Fibroblast of skin of right biceps (primary cell): ENCODE results near the gene R3HDM1.
A peak's percentile ranks its signal among the peaks of the same experiment; 100 is the strongest.
"Not testable (repeated sequence)": the region's sequence is repeated elsewhere in the genome, so short reads cannot be mapped to it uniquely, and the experiment has no call there.

Source experiments
- DNase-seq: peaks from one replicate; pipeline ENCODE4 v3.0.0-alpha.2; 2013

R3HDM1 gene

DNA sequence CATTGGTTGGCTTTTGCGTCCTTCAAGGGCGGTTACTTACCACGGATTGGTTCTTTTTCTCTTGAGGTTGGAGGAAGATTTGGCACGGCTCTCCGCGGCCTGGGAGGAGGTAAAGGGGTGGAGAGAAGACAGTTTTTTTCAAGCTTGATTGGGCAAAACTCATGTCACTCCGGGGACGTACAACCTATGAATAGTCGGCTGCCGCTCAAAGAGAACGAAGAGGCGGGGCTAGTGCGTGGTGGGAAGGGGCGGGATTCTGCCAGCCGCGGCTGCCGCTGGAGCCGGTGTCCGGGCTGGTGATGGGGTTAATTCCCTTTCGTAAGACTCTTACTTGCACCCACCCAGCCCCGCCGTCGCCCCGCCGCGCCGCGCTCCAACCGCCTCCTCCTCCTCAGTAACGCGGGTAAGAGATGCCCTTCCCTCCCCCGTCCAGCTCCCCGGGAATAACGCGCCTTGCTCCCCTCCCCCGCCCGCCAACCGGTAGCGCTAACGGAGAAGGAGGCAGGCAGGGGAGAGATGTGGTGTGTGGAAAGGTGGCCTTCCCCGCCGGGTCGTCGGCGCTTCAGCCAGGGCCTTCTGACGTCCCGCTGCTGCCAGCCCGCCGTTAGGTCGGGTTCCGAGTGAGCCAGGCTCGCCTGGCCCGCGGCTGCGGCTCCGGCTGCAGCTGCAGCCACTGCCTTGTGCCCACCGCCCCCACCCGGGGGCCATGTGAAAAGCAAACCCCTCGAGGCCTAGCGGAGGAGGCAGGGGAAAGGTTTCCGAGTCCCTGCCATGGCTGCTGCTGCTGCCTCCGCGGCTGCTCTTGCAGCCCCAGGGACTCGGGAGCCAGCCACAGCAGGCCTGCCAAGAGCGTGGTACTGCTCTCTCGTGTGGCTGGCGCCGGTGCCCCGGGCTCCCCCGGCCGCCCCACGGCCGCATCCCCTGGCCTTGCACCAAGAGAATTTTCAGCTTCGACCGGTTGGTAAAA lies at the start of gene R3HDM1:
TSS of gene R3HDM1 (plus strand) at position 254 of the 967 bp plus-strand sequence. CDS start 73,362 bp downstream, outside the sequence.
- DNase-seq = peak; percentile 100

GRCh38 chr2:135485441-135485840 lies 45.8 kb upstream of the R3HDM1 start:
- no peak for DNase-seq

DNA sequence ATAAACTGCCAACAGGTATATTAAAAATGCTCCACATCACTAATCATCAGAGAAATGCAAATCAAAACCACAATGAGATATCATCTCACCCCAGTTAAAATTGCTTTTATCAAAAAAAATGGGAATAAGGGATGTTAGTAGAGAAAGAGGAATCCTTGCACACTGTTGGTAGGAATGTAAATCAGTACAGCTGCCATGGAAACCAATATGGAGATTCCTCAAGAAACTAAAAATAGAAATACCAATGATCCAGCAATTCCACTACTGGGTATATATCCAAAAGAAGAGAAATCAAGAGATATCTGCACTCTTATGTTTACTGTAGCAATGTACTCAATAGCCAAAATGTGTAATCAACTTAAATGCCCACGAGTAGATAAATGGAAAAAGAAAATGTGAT lies 40.9 kb upstream of the R3HDM1 start:
- DNase-seq = peak; percentile 60

GRCh38 chr2:135494503-135494902 lies 36.8 kb upstream of the R3HDM1 start:
- peak; percentile 2 for DNase-seq

GRCh38 chr2:135494917-135495316 lies 36.4 kb upstream of the R3HDM1 start:
- DNase-seq = no peak

DNA sequence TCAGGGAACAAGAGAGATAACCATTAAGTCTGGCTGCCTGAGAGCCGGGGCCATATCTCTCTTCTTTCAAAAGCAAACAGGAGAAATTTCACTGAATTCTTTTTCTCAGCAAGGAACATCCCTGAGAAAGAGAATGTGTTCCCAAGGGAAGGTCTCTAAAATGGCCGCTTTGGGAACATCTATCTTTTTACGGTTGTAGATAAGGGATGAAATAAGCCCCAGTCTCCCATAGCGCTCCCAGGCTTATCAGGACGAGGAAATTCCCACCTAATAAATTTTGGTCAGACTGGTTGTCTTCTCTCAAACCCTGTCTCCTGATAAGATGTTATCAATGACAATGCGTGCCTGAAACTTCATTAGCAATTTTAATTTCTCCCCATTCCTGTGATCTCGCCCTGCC lies 32.7 kb upstream of the R3HDM1 start:
- not testable (repeated sequence) for DNase-seq

DNA sequence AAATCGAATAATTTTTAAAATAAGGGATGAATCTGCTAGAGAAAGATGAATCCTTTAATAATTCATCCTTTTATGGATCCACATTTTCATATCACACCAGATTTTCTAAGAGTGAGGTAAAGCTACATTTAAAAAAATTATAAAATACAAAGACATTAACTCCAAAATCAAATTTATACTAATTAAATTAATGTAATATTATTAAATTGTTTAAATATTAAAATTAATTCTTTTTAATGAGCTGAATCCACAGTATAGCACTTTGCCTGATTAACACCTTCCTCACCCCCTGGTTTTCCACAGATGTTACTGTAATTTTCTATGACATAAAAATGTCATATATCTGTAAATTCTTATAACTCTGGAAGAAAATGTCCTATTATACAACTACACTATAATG lies 26.5 kb upstream of the R3HDM1 start:
- DNase-seq = no peak

GRCh38 chr2:135510577-135510976 lies 20.7 kb upstream of the R3HDM1 start:
- DNase-seq = no peak

DNA sequence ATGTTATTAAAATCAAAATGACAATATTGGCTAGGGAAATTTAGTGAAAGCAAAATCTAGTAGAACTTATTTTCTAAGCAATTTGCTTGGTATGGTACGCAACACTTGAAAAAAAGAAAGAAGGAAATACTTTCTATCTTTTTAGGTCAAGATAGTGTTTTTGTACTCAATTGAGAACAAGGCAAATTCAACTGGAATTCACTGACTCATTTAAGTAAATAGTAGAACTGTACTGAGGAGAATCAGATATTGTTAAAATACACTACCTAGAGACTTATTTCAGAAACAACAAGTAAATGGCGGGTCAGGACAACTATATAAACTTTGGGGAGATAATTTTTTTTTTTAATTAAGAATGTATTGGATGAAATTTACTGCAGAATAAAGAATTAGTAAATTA lies 19.2 kb upstream of the R3HDM1 start:
- DNase-seq = no peak

- no peak for DNase-seq
Observed at GRCh38 chr2:135525786-135526185, 5.5 kb upstream of the R3HDM1 start.

GRCh38 chr2:135528006-135528405 lies 3.3 kb upstream of the R3HDM1 start:
- no peak for DNase-seq

DNA sequence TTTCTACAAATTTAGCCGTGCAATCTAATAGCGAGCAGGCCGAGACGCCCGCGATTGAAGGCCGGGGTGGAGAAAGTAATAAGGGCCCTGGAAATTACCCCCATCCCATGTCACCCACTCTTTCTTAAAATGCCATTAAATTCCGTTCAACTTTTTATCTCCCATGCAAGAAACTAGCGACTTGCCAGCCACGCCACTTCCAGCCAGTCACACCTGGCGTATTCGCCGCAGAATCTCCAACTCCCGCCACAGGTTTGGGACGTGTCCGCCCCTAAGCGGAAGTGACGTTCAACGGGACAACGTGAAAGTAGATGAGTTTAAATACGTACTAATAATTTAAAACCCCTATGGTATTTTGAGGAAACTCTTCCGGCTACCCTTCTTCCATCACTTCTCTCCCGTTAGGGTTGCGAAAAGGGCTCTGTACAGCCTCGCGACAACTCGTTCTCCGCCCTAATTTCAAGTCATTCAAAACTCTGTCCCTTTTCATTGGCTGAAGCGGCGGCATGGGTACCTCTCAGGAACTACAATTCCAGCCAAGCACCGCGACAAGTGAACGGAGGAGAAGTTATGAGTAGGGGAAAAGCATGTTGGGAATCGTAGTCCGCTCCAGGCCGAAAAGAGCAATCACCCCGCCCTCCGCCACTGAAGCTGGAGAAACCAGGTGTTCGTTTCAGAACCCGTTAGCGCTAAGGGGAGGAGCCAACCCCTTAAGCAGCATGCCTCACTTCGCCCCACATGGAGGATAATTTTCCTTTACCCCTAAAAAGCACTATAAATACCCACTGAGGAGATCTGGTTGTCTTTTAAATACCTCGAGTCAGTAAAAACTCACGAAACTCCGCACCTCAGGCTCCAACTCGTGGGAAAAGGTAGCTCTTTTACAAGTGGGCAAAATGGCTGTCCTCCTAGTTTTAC lies 712 bp upstream of the R3HDM1 start, which contains the start of gene ZRANB3:
TSS of gene ZRANB3 (minus strand) at position 906 of the 918 bp plus-strand sequence.
- DNase-seq = peak; percentile 98

DNA sequence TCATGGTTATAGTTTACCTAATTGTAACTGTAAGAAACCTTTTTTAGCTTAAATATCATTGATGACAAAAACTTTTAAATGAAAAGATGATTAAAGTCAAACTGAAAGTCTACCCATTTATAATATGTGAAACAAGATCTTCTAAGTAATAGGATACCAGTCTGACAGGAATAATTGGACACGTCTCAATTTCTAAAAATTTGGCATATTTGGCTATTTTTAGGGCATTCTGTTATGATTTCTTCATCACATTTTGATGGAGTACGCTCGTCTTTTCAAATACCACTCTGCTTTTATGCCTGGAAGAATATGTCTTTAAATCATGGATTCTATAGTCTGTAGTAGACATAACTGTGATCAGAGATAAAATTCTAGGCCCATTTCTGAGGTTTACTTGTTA lies 1.3 kb downstream of the R3HDM1 start:
- DNase-seq = peak; percentile 26

DNA sequence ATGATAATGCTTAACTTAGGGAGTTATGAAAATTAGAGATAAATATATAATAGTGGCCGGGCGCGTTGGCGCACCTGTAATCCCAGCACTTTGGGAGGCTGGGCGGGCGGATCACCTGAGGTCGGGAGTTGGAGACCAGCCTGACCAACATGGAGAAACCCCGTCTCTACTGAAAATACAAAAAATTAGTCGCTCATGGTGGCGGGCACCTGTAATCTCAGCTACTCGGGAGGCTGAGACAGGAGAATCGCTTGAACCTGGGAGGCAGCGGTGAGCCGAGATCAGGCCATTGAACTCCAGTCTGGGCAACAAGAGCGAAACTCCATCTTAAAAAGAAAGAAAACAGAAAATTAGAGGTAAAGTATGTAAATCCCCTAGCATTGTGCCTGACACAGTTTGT lies 2.3 kb downstream of the R3HDM1 start:
- DNase-seq = not testable (repeated sequence)

- no peak for DNase-seq
Observed at GRCh38 chr2:135546436-135546835, 15.2 kb downstream of the R3HDM1 start.

- DNase-seq = no peak
Observed at GRCh38 chr2:135547311-135547710, 16.0 kb downstream of the R3HDM1 start.

DNA sequence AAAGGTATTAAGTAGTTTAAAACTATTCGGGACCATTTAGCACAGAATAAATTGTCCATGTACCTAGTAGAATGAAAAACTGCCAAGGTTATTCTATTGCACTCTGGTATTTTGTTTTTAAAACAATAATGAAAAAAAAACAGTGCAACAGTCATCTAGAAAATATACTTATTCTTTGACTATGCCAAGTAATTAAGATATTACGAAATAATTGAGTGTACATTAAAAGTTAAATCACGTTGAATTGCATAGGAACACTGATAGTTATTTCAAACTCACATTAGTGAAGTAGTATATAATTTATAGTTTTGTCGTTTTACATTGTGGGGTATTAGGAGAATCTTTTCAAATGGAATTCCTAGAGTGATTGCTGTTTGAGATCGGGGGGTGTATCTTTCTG lies 20.1 kb downstream of the R3HDM1 start:
- DNase-seq = no peak

DNA sequence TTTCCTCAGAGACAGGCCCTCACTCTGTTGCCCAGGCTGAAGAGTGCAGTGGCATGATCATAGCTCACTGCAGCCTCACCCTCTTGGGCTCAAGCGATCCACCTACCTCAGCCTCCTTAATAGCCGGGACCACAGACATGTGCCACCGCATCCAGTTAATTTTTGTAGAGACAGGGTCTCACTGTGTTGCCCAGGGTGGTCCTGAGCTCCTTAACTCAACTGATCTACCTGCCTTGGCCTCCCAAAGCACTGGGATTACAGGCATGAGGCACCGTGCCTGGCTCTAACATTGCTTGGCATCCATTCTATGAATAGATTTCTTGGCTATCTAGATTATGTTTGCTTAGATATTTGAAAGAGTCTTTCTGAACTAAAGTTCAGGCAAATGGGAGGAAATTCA lies 21.6 kb downstream of the R3HDM1 start:
- no peak for DNase-seq

GRCh38 chr2:135555311-135555710 lies 24.0 kb downstream of the R3HDM1 start:
- DNase-seq = no peak

DNA sequence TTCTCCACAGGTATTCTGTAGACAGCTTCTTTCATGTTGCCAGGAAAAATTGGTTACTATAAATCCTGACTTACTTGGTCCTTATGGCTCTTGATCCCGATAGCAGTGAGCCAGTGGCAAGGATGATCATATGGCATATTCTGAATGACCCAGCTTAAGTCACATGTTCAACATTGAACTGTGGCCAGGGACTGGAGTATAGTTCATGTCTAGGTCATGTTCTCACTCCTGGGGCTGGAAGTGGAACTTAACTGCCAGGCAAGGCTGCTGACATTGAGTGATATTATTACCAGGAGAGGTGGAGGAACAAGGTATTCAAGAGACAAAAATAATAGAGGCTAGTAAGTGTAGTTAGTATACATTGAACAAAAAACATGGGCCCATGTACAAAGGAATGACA lies 26.2 kb downstream of the R3HDM1 start:
- DNase-seq = no peak

DNA sequence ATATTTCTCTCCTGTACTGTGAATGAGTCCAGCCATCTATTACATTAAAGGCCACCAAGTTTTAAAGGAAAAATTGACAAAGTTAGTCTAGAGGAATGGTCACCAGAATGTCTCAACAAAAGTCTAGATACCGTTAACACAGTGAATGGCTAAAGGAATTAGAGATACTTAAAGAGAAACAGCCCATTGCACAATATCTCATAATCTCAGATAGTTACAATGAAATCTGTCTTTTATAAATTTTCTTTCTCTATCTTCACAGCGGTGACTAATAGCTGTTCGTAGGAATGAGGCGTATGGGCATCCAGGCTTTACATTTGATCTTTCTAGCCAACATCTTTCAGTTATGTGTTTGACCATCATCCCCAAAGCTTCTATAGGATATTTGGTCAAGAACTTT lies 30.6 kb downstream of the R3HDM1 start:
- no peak for DNase-seq

DNA sequence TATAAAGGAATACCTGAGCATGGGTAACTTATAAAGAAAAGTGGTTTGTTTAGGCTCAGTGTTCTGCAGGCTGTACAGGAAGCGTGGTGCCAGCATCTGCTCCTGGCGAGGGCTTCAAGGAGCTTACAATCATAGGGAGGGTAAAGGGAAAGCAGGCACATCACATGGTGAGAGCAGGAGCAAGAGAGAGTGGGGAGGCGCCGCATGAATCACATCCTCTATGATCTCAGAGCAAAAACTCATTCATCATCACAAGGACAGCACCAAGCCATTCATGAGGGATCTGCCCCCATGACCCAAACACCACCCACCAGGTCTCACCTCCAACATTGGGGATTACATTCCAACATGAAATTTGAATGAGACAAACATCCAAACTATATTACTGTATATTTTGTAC lies 32.5 kb downstream of the R3HDM1 start:
- DNase-seq = peak; percentile 44

GRCh38 chr2:135570884-135571283 lies 39.6 kb downstream of the R3HDM1 start:
- DNase-seq = no peak
